Subcutaneous abdominal adipose tissue (tissue), 5 donors: Measurements from ENCODE around the gene RIPOR2.
"Not testable (repeated sequence)": the region's sequence is repeated elsewhere in the genome, so short reads cannot be mapped to it uniquely, and the experiment has no call there.

ENCODE experiments used
- H3K27ac ChIP-seq: one replicate; pipeline ENCODE4 v1.7.0; 2013; ENCODE audit warnings: low read depth, mild to moderate bottlenecking, inconsistent platforms, low read length, moderate library complexity
- H3K27me3 ChIP-seq, 5 donors: one replicate each; pipeline ENCODE4 v1.7.0; 2013; ENCODE audit warnings: low read length in 5 of 5, inconsistent platforms in 1 of 5; ENCODE audit not compliant: control insufficient read depth in 5 of 5, insufficient read depth in 4 of 5
- H3K36me3 ChIP-seq, 5 donors: one replicate each; pipeline ENCODE4 v1.7.0; 2013; ENCODE audit warnings: low read length in 5 of 5; ENCODE audit not compliant: control insufficient read depth in 5 of 5, insufficient read depth in 5 of 5
- H3K4me1 ChIP-seq, 5 donors: one replicate each; pipeline ENCODE4 v1.7.0; 2013; ENCODE audit warnings: low read length in 5 of 5, mild to moderate bottlenecking in 3 of 5, moderate library complexity in 1 of 5; ENCODE audit not compliant: control insufficient read depth in 5 of 5, insufficient read depth in 5 of 5
- H3K4me3 ChIP-seq, 5 donors: one replicate each; pipeline ENCODE4 v1.7.0; 2013; ENCODE audit warnings: low read length in 5 of 5, low read depth in 1 of 5
- H3K9ac ChIP-seq, 5 donors: one replicate each; pipeline ENCODE4 v1.7.0; 2013; ENCODE audit warnings: low read length in 5 of 5, mild to moderate bottlenecking in 4 of 5, moderate library complexity in 3 of 5
- H3K9me3 ChIP-seq, 5 donors: one replicate each; pipeline ENCODE4 v1.7.0; 2013; ENCODE audit warnings: low read length in 5 of 5; ENCODE audit not compliant: control insufficient read depth in 5 of 5
- donor health status: healthy.
- donor health status: healthy.
- donor health status: healthy.
- donor health status: healthy.
- donor health status: healthy.

Gene RIPOR2

GRCh38 chr6:24778121-24778520 lies 157.6 kb downstream of the RIPOR2 start:
- no peaks in the 10 kb centered on the region for H3K27me3 ChIP-seq
- no peak overlapping the region for H3K27ac ChIP-seq
- H3K36me3 ChIP-seq = peaks cover 5 to 16% (median 7%) of the 10 kb centered on the region in 5 donors
- H3K9ac ChIP-seq = no peak overlapping the region
- peaks cover 5 to 24% (median 18%) of the 10 kb centered on the region in 5 donors for H3K4me1 ChIP-seq
- H3K9me3 ChIP-seq = no peaks in the 10 kb centered on the region
- no peak overlapping the region for H3K4me3 ChIP-seq

- Histone ChIP-seq H3K9ac (no peak overlapping the region), H3K4me3 (no peak overlapping the region), H3K4me1 (peaks cover 5 to 24% (median 18%) of the 10 kb centered on the region in 5 donors), H3K27ac (no peak overlapping the region), H3K36me3 (peaks cover 5 to 7% (median 6%) of the 10 kb centered on the region in 5 donors), H3K9me3 (no peaks in the 10 kb centered on the region), H3K27me3 (no peaks in the 10 kb centered on the region)
Measured at GRCh38 chr6:24777227-24777626, 158.5 kb downstream of the RIPOR2 start.

- Histone ChIP-seq H3K27me3 (no peaks in the 10 kb centered on the region), H3K36me3 (peaks cover 0 to 5% (median 0%) of the 10 kb centered on the region in 5 donors), H3K9ac (peak overlapping the region; percentile 81 to 99 (median 93)), H3K4me1 (peaks cover 5 to 24% (median 18%) of the 10 kb centered on the region in 5 donors), H3K27ac (peak overlapping the region; percentile 96), H3K4me3 (peak overlapping the region; percentile 99 to 100 (median 100)), H3K9me3 (no peaks in the 10 kb centered on the region)
Measured at GRCh38 chr6:24775520-24776058, 160.2 kb downstream of the RIPOR2 start.

DNA sequence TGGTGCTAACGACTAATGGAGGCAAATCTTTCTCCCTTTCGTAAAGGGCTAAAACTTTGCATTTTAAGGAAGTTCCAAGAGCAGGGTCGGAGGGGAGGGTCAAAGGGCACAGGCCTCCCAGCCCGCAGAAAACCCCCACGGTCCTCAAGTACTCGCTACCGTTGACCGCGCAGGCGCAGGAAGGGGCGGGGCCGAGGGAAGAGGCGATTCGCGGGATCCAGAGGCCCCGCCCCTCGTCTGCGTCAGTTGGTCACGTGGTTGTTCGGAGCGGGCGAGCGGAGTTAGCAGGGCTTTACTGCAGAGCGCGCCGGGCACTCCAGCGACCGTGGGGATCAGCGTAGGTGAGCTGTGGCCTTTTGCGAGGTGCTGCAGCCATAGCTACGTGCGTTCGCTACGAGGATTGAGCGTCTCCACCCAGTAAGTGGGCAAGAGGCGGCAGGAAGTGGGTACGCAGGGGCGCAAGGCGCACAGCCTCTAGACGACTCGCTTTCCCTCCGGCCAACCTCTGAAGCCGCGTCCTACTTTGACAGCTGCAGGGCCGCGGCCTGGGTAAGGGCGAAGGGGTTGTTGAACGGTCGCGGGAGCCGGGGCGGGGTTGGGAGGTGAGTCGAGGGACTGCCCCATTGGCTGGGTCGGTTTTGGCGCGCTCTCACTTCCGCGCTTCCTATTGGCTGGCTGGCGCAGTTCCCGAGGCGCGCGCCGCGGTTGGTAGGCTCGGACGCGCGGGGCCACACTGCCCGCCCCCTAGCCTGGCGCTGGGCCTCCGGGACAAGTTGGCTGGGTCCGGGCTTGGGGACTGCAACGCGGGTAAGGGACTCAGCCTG lies 160.9 kb downstream of the RIPOR2 start, which contains the start of gene GMNN:
Gene GMNN, plus strand, starts transcription at position 242 of the 824 bp plus-strand sequence. CDS start 2,310 bp downstream, outside the sequence.
- Histone ChIP-seq H3K4me3 (peak within 1 kb of the TSS; percentile 99 to 100 (median 100)), H3K27ac (peak within 1 kb of the TSS; percentile 96)

DNA sequence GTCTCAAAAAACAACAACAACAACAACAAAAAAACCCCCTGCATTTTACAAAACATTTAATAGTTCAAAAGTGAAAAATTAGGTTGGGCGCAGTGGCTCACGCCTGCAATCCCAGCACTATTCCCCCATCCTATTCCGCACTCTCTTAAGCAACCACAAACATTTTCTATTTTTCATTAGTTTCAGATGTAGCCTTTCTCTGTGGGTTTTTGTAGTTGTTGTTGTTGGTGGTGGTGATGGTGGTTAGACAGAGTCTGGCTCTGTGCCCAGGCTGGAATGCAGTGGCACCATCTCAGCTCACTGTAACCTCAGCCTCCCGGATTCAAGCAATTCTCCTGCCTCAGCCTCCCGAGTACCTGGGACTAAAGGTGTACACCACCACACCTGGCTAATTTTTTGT lies 167.4 kb downstream of the RIPOR2 start:
- Histone ChIP-seq H3K36me3 (no peaks in the 10 kb centered on the region), H3K27me3 (no peaks in the 10 kb centered on the region), H3K4me1 (no peaks in the 10 kb centered on the region), H3K9me3 (no peaks in the 10 kb centered on the region), H3K27ac (no peak overlapping the region), H3K4me3 (no peak overlapping the region), H3K9ac (no peak overlapping the region)

More for the DNA sequence above, 160.9 kb downstream of the RIPOR2 start, which contains the start of gene GMNN:
- Histone ChIP-seq H3K9me3 (no peaks in the 10 kb centered on the region), H3K4me1 (peaks cover 5 to 24% (median 18%) of the 10 kb centered on the region in 5 donors), H3K9ac (peak within 1 kb of the TSS; percentile 84 to 99 (median 98)), H3K36me3 (peaks cover 0 to 5% (median 0%) of the 10 kb centered on the region in 5 donors), H3K27me3 (no peaks in the 10 kb centered on the region)

- Histone ChIP-seq H3K9me3 (no peaks in the 10 kb centered on the region), H3K27me3 (no peaks in the 10 kb centered on the region), H3K4me3 (no peak overlapping the region), H3K4me1 (no peaks in the 10 kb centered on the region), H3K36me3 (no peaks in the 10 kb centered on the region), H3K27ac (no peak overlapping the region), H3K9ac (no peak overlapping the region)
Measured at GRCh38 chr6:24766680-24767462, 168.9 kb downstream of the RIPOR2 start.

- H3K27ac ChIP-seq, H3K9me3 ChIP-seq, H3K4me3 ChIP-seq, H3K9ac ChIP-seq, H3K36me3 ChIP-seq, H3K4me1 ChIP-seq, H3K27me3 ChIP-seq: not testable (repeated sequence)
Measured at GRCh38 chr6:24765968-24766367, 169.8 kb downstream of the RIPOR2 start.

DNA sequence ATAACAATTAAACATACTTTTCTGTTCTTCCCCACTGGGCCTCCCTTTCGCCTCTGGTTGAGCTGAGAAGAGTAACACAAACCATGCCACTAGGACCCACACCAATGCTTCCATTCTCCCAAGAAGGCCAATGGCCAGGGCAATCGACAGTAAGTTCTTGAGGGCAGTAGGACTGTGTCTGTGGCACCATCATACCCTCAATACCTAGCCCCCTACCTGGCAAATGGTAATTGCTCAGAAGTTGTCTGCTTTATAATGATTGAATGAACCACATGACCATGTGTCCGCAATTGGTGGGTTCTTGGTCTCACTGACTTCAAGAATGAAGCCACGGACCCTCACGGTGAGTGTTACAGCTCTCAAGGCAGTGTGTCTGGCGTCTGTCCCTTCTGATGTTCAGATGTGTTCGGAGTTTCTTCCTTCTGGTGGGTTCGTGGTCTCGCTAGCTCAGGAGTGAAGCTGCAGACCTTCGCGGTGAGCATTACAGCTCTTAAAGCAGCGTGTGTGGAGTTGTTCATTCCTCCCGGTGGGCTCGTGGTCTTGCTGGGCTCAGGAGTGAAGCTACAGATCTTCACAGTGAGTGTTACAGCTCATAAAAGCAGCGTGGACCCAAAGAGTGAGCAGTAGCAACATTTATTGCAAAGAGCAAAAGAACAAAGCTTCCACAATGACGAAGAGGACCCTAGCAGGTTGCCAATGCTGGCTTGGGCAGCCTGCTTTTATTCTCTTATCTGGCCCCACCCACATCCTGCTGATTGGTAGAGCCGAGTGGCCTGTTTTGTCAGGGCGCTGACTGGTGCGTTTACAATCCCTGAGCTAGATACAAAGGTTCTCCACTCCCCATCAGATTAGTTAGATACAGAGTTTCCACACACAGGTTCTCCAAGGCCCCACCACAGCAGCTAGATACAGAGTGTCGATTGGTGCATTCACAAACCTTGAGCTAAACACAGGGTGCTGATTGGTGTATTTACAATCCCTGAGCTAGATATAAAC lies 170.6 kb downstream of the RIPOR2 start:
- H3K9ac ChIP-seq, H3K4me1 ChIP-seq, H3K4me3 ChIP-seq, H3K27me3 ChIP-seq, H3K9me3 ChIP-seq, H3K36me3 ChIP-seq, H3K27ac ChIP-seq: not testable (repeated sequence)

GRCh38 chr6:24763578-24763977 lies 172.2 kb downstream of the RIPOR2 start:
- no peaks in the 10 kb centered on the region for H3K9me3 ChIP-seq
- no peak overlapping the region for H3K4me3 ChIP-seq
- H3K27me3 ChIP-seq = no peaks in the 10 kb centered on the region
- H3K9ac ChIP-seq = no peak overlapping the region
- no peaks in the 10 kb centered on the region for H3K36me3 ChIP-seq
- H3K27ac ChIP-seq = no peak overlapping the region
- peaks cover 0 to 3% (median 0%) of the 10 kb centered on the region in 5 donors for H3K4me1 ChIP-seq
